B cell (primary cell): Measurements from ENCODE around the gene TEX261. TPM values are rescaled to one million over a fixed set of nuclear protein-coding genes. Genes with fewer than 3 reads are reported as not detected.

Source experiments
- ATAC-seq: fragments of 200-7000 bp; cut with Tn5 transposase; one replicate; pipeline ENCODE4 v1.10.0; 2021; ENCODE audit warnings: low read depth, mild to moderate bottlenecking, moderate number of reproducible peaks, moderate library complexity
- CTCF ChIA-PET: fragments of 350-600 bp; sonication (Branson Sonifier 250); formaldehyde crosslinking; loops from one replicate; lab custom pipeline; 2021; ENCODE audit warnings: antibody characterized with exemption, inconsistent platforms; lab: Charles Lee
- POLR2A ChIA-PET: fragments of 350-600 bp; sonication (Branson Sonifier 250); formaldehyde crosslinking; loops from one replicate; lab custom pipeline; 2021; ENCODE audit warnings: antibody characterized with exemption; lab: Charles Lee
- DNase-seq: peaks from one replicate; pipeline ENCODE4 v3.0.0; 2013
- H2AFZ ChIP-seq: 2 replicates; pipeline ENCODE4 v1.6.1; 2012; ENCODE audit warnings: mild to moderate bottlenecking, low read depth, low read length; ENCODE audit not compliant: insufficient read depth, poor library complexity, severe bottlenecking
- H3K27ac ChIP-seq, 2 donors: 1 replicate in 1 of 2; 2 replicates in 1 of 2; pipeline ENCODE4 v1.5.1; 2012 to 2013; ENCODE audit warnings: low read length in 2 of 2, mild to moderate bottlenecking in 2 of 2, moderate library complexity in 1 of 2
- H3K27me3 ChIP-seq, 4 experiments: fragments of 200-600 bp in 1 of 4; sonication (generic) in 1 of 4; replicated peaks in 1 of 4; 1 replicate in 2 of 4; 2 replicates in 2 of 4; pipeline versions ENCODE4 v1.6.1 to v1.7.0; 2013 to 2016; ENCODE audit warnings: low read length in 3 of 4, mild to moderate bottlenecking in 2 of 4, mixed read lengths in 1 of 4, moderate library complexity in 1 of 4; ENCODE audit not compliant: insufficient read depth in 4 of 4, control insufficient read depth in 3 of 4; ENCODE audit errors: control extremely low read depth in 1 of 4
- H3K36me3 ChIP-seq, 2 experiments: replicated peaks in 1 of 2; 1 replicate in 1 of 2; 2 replicates in 1 of 2; pipeline versions ENCODE4 v1.6.1 to v1.7.1; 2013; ENCODE audit warnings: low read length in 1 of 2; ENCODE audit not compliant: insufficient read depth in 2 of 2, control insufficient read depth in 1 of 2; ENCODE audit errors: control extremely low read depth in 1 of 2, extremely low read depth in 1 of 2
- H3K4me1 ChIP-seq, 2 donors: fragments of 200-600 bp in 1 of 2; sonication (generic) in 1 of 2; 1 replicate in 1 of 2; 2 replicates in 1 of 2; pipeline versions ENCODE4 v1.5.1 to v1.6.1; 2013 to 2017; ENCODE audit warnings: low read length in 2 of 2; ENCODE audit not compliant: control insufficient read depth in 2 of 2, insufficient read depth in 2 of 2
- H3K4me2 ChIP-seq: replicated peaks from 2 replicates; pipeline ENCODE3; 2012; ENCODE audit warnings: mild to moderate bottlenecking, low read depth, low read length; ENCODE audit not compliant: poor library complexity, severe bottlenecking
- H3K4me3 ChIP-seq, 5 experiments: fragments of 200-600 bp in 1 of 5; sonication (generic) in 1 of 5; 1 replicate in 3 of 5; 2 replicates in 2 of 5; pipeline versions ENCODE4 v1.5.1 to v1.7.0; 2011 to 2016; ENCODE audit warnings: low read length in 4 of 5, mild to moderate bottlenecking in 4 of 5, low read depth in 2 of 5, control low read depth in 1 of 5, moderate library complexity in 1 of 5; ENCODE audit not compliant: insufficient read depth in 1 of 5; ENCODE audit errors: control extremely low read depth in 1 of 5, extremely low read depth in 1 of 5
- H3K79me2 ChIP-seq: fragments of 200-600 bp; sonication (generic); one replicate; pipeline ENCODE4 v1.6.0; 2016; ENCODE audit warnings: low read length; ENCODE audit not compliant: control insufficient read depth, insufficient read depth
- H3K9ac ChIP-seq: fragments of 200-600 bp; sonication (generic); 2 replicates; pipeline ENCODE4 v1.6.1; 2017; ENCODE audit warnings: mild to moderate bottlenecking, low read length, moderate library complexity
- H3K9me3 ChIP-seq, 3 donors: one replicate each; pipeline versions ENCODE4 v1.6.1 to v1.7.1; 2013; ENCODE audit warnings: low read length in 2 of 3; ENCODE audit not compliant: control insufficient read depth in 2 of 3, insufficient read depth in 1 of 3; ENCODE audit errors: control extremely low read depth in 1 of 3
- H4K20me1 ChIP-seq: 2 replicates; pipeline ENCODE4 v1.6.0; 2012; ENCODE audit warnings: mild to moderate bottlenecking, low read length; ENCODE audit not compliant: insufficient read depth, control insufficient read depth, poor library complexity, severe bottlenecking
- H3K27ac Mint-ChIP-seq: one replicate; pipeline ENCODE4 v1.8.0; 2021; ENCODE audit warnings: mixed read lengths
- H3K27me3 Mint-ChIP-seq: one replicate; pipeline ENCODE4 v1.8.0; 2021; ENCODE audit warnings: mixed read lengths
- H3K4me1 Mint-ChIP-seq: one replicate; pipeline ENCODE4 v1.8.0; 2021; ENCODE audit warnings: mixed read lengths
- H3K4me3 Mint-ChIP-seq: one replicate; pipeline ENCODE4 v1.8.0; 2021; ENCODE audit warnings: mixed read lengths
- H3K9me3 Mint-ChIP-seq: one replicate; pipeline ENCODE4 v1.8.0; 2022; ENCODE audit warnings: mixed read lengths; ENCODE audit not compliant: insufficient read depth
- CTCF ChIP-seq: fragments of 200-600 bp; IDR thresholded peaks from one replicate; pipeline ENCODE4 v1.8.0; 2022; ENCODE audit warnings: antibody characterized with exemption, mild to moderate bottlenecking
- EZH2 ChIP-seq: IDR thresholded peaks from 2 replicates; pipeline ENCODE4 v1.6.1; 2012; ENCODE audit warnings: borderline replicate concordance, low read depth, mild to moderate bottlenecking, moderate library complexity, low read length; ENCODE audit not compliant: insufficient read depth, poor library complexity, severe bottlenecking
- WGBS: methylation state at CpG from one replicate; pipeline ENCODE4 v1.1.5; 2013; ENCODE audit warnings: missing lambda C conversion rate; ENCODE audit not compliant: insufficient coverage; 5-methylcytosine and 5-hydroxymethylcytosine counted together
- intact Hi-C: fragments of 100-400 bp; cut with micrococcal nuclease; formaldehyde crosslinking; loops from one replicate; pipeline ENCODE4 v1.10.0; 2022
- polyA plus RNA-seq: library from polyadenylated mRNA; depleted of rRNA; stranded (reverse); fragments of >200 nt; gene quantifications from 2 replicates; pipeline ENCODE4 v1.2.3, GENCODE V29; 2012
- total RNA-seq, 2 donors: library from RNA; stranded (reverse); fragments of 120-200 nt in 1 of 2; gene quantifications; 1 replicate in 1 of 2; 2 replicates in 1 of 2; pipeline versions ENCODE4 v1.2.3 to v1.2.4, GENCODE V29; 2013 to 2022

Gene TEX261
- total and polyA plus RNA-seq, 2 donors (not counting 1 experiment from before 2014, with no cell fraction given), result 29.0 to 56.4 TPM

DNA sequence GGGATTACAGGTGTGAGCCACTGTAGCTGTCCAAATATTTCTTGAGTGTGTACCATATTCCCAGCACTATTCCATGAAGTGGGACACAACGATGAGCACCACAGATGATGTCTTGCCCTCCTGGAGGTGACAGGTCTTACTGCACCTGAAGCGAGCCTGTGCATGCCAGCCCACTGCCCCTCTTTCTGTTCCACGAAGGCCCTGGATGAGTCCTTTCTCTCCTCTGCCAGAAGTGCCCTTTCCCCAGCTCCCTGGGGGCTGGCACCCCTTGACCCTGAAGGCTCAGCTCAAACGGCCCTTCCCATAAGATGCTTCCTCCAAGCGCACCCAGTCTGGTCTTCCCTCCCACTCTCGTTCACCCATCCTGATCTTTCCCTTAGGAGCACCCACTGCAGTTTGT is 53.5 kb downstream of the TEX261 start:
- H3K9me3 Mint-ChIP-seq, result no peaks in the 10 kb centered on the region
- CTCF ChIA-PET, result interaction anchor here (2.0 kb wide), 1 partner anchor 10 kb away, joined by 7 read pairs; no protein-coding TSS in a partner anchor

More for the DNA sequence above, 53.5 kb downstream of the TEX261 start:
- no peak overlapping the region for H3K27ac ChIP-seq
- H3K79me2 ChIP-seq, result no peaks in the 10 kb centered on the region
- H4K20me1 ChIP-seq, result no peaks in the 10 kb centered on the region
- H3K4me3 ChIP-seq, result no peak overlapping the region
- TF ChIP-seq EZH2 (no peak), CTCF (no peak)
- no peak overlapping the region for H2AFZ ChIP-seq
- H3K4me1 ChIP-seq, result no peaks in the 10 kb centered on the region
- no peak overlapping the region for H3K4me2 ChIP-seq
- Mint-ChIP-seq H3K4me3 (no peak overlapping the region), H3K27me3 (peaks cover 26% of the 10 kb centered on the region), H3K4me1 (no peaks in the 10 kb centered on the region), H3K27ac (no peak overlapping the region)
- DNase-seq (no peak), ATAC-seq (no peak)
- H3K9me3 ChIP-seq, result no peaks in the 10 kb centered on the region
- POLR2A ChIA-PET, result interaction anchor here (0.6 to 0.7 kb wide), 2 partner anchors 624 to 1263 kb away, joined by 3 to 4 read pairs; no protein-coding TSS in a partner anchor
- peaks cover 0 to 6% (median 0%) of the 10 kb centered on the region in 4 experiments for H3K27me3 ChIP-seq
- intact Hi-C loops, result no loop called here
- no peak overlapping the region for H3K9ac ChIP-seq
- WGBS, result 77% methylated on average over 4 of the region's 6 CpGs
- H3K36me3 ChIP-seq, result no peaks in the 10 kb centered on the region
